H1 (cell line): ENCODE measurements around the gene BOK. TPM values are rescaled to one million over a fixed set of nuclear protein-coding genes. Genes with fewer than 3 reads are reported as not detected.

Experiments
- BRCA1 ChIP-seq: IDR thresholded peaks from 2 replicates; pipeline ENCODE4 v1.6.1; 2012; ENCODE audit warnings: low read depth, low read length, improper control_type of control experiment
- CHD7 ChIP-seq: fragments of 300-600 bp; sonication (generic); IDR thresholded peaks from 2 replicates; pipeline ENCODE4 v1.7.1; 2012; ENCODE audit warnings: low read length, moderate library complexity, mild to moderate bottlenecking, inconsistent platforms; ENCODE audit not compliant: insufficient replicate concordance
- CTBP2 ChIP-seq: IDR thresholded peaks from 2 replicates; pipeline ENCODE4 v1.7.0; 2011; ENCODE audit warnings: borderline replicate concordance, mild to moderate bottlenecking, moderate library complexity, mixed read lengths, low read length; ENCODE audit not compliant: insufficient read depth, insufficient read length
- CTCF ChIP-seq, 3 experiments: IDR thresholded peaks; 1 replicate in 2 of 3; 2 replicates in 1 of 3; pipeline versions ENCODE4 v1.5.1 to v1.6.1; 2011; ENCODE audit warnings: low read length in 3 of 3, mild to moderate bottlenecking in 3 of 3, inconsistent platforms in 2 of 3, low read depth in 1 of 3, moderate library complexity in 1 of 3; ENCODE audit not compliant: insufficient read depth in 1 of 3; ENCODE audit errors: control extremely low read depth in 1 of 3
- HDAC6 ChIP-seq: IDR thresholded peaks from one replicate; pipeline ENCODE4 v1.7.1; 2012; ENCODE audit warnings: low read depth, mild to moderate bottlenecking, inconsistent platforms, low read length, moderate library complexity
- RFX5 ChIP-seq: IDR thresholded peaks from 2 replicates; pipeline ENCODE4 v1.6.1; 2011; ENCODE audit warnings: low read depth, low read length, improper control_type of control experiment, borderline replicate concordance
- SP1 ChIP-seq: IDR thresholded peaks from 2 replicates; pipeline ENCODE4 v1.6.1; 2011; ENCODE audit warnings: low read depth, low read length
- TBP ChIP-seq: IDR thresholded peaks from 2 replicates; pipeline ENCODE4 v1.6.1; 2011; ENCODE audit warnings: low read depth, low read length, improper control_type of control experiment
- polyA plus RNA-seq, 7 experiments: library from polyadenylated mRNA; depleted of rRNA in 3 of 7; stranded (reverse) in 5 of 7; unstranded in 2 of 7; fragments of >200 nt in 5 of 7; fragments of 200-250 nt in 2 of 7; gene quantifications; 1 replicate in 5 of 7; 2 replicates in 1 of 7; 4 replicates in 1 of 7; pipeline versions ENCODE4 v1.2.1 to v1.2.3, GENCODE V29; 2011 to 2013; ENCODE audit warnings: missing spikeins in 2 of 7, mixed read lengths in 2 of 7
- total RNA-seq: library from RNA; stranded (reverse); fragmentation: NEBNext Ultra II Directional; extraction: Animal tissue kit (Norgen Biotek cat#: 25700); gene quantifications from 2 replicates; pipeline ENCODE4 v1.2.1, GENCODE V29; 2021

BOK gene
- total and polyA plus RNA-seq, 2 of the 8 experiments (the other 6 are each of a cell fraction or from before 2014, with no cell fraction given) = 33.7 to 37.6 TPM

- TF ChIP-seq CHD7 (no peak), CTBP2 (no peak), TBP (no peak), SP1 (no peak), CTCF (IDR thresholded peaks at IDR 0.05; ENCODE audit: control extremely low read depth in 1 of 3, insufficient read depth in 1 of 3, low read depth in 1 of 3, low read length in 3 of 3) (no peak), RFX5 (no peak), HDAC6 (no peak), BRCA1 (no peak)
Observed at GRCh38 chr2:241560883-241561474, 2.4 kb downstream of the BOK start (continued).
